HFF-Myc (cell line): ENCODE results near the gene SLC48A1.

Source experiments
- DNase-seq: peaks from one replicate; pipeline ENCODE4 v3.0.0-alpha.2; 2011; ENCODE audit warnings: low read depth; ENCODE audit errors: extremely low read depth
- H3K4me3 ChIP-seq: replicated peaks from 2 replicates; pipeline ENCODE4 v1.5.1; 2011; ENCODE audit warnings: low read depth, mild to moderate bottlenecking, control low read depth, low read length
- TF ChIP-seq, protein P1 (sequence below): IDR thresholded peaks from 2 replicates; pipeline ENCODE4 v1.5.1; 2012; ENCODE audit warnings: mild to moderate bottlenecking, low read depth, low read length, control low read depth; ENCODE audit errors: missing control alignments

SLC48A1 gene

GRCh38 chr12:47779943-47780504, 7.0 kb downstream of the SLC48A1 start:
- DNase-seq: no peak
- H3K4me3 ChIP-seq: no peak overlapping the region

DNA sequence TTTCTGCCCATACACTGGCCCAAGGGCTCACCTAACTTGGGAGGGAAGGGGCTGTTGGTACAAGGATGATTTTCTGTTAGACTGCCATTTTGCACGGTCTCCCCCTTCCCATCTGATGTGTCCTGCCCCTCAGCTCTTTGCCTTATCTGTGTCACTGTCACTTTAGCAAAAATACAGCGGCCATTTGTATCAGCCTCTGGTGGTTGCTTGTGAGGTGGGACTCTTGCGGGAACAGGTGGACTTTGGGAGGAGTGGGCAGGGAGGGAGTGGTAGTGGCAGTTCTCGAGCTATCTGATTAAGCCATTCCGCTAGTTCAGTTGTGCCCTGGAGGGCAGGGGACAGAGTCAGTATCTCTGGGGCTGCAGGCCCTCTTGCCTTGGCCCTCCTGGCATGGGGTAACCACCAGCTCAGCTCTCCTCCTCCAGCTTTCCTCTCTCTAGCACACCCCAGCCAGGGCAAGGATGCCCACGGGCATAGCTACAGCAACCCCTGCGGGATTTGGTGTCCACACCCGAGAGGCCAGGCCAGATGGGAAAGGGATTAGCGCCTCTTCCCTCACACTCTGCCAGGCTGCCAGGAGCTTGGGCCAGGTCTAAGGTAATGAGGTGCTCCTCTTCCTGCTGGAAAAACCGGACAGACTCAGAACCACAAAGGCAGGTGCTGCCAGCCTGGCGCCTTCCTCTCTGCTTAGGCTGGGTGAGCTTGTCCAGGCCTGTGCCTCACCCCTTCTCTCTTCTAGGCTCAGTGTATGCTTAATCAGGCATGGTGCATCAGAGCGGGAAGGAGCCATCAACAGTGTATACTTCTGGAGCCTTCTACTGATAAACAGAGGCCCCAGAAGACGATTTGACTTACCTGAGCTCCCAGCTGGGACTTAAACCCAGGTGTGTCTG, 8.7 kb downstream of the SLC48A1 start:
- DNase-seq: no peak
- no peak overlapping the region for H3K4me3 ChIP-seq
- TF ChIP-seq, protein P1, sequence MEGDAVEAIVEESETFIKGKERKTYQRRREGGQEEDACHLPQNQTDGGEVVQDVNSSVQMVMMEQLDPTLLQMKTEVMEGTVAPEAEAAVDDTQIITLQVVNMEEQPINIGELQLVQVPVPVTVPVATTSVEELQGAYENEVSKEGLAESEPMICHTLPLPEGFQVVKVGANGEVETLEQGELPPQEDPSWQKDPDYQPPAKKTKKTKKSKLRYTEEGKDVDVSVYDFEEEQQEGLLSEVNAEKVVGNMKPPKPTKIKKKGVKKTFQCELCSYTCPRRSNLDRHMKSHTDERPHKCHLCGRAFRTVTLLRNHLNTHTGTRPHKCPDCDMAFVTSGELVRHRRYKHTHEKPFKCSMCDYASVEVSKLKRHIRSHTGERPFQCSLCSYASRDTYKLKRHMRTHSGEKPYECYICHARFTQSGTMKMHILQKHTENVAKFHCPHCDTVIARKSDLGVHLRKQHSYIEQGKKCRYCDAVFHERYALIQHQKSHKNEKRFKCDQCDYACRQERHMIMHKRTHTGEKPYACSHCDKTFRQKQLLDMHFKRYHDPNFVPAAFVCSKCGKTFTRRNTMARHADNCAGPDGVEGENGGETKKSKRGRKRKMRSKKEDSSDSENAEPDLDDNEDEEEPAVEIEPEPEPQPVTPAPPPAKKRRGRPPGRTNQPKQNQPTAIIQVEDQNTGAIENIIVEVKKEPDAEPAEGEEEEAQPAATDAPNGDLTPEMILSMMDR: no peak

More at GRCh38 chr12:47779943-47780504, 7.0 kb downstream of the SLC48A1 start:
- TF ChIP-seq, protein P1: no peak

DNA sequence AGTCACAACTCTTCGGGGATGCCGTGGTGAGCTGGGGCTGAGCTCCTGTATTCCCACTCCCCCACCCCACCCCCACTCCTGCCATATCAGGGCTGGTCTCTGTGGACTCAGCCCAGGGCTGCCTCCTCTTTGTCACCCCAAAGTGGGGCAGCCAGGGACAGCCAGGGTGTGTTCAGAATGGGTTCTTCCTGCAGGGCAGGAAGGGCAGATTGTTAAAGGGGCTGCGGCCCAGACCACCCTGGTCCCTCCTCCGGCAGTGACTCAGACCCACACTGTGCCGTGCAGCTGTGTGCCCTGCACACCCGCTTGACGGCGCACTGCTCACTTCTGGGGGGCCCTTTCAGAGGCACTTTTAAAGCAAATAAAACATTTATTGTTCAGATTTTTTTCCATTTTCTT, 9.3 kb downstream of the SLC48A1 start:
- H3K4me3 ChIP-seq: no peak overlapping the region
- DNase-seq: no peak
- TF ChIP-seq, protein P1: no peak

DNA sequence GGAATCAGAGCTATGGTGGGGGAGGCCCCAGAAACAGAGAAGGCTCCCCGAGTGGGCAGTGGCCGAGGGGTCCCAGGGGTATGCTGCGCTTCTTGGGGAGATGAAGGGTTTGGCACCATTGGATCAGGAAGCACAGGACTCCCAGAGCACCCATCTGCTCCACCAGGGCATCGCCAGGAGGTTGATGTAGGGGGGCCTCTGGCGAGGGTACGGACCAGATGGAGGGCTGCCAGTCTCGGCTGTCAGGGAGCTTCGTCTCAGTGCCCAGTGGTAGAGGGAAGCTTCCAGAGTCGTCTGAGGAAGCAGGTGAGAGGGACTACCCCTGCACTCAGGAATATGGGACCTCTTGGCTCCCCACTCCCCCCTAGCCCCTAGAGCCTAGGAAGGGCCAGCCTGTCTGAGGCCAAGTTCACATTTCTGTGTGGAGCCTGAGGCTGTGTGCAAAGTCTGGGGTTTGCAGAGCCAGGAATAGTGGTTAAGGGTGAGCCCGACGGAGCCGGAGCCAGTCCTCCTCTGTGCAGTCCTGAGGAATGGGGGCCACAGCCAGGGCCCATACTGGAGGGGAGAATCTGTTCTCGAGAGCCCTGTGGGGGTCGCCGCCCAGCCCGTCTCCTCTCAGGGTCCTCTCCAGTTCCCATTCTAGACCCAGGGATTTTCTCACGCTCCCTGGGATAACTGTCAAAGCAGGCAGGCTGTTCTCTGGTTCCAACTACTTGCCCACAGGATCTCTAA, 10.2 kb downstream of the SLC48A1 start:
- no peak for DNase-seq
- no peak overlapping the region for H3K4me3 ChIP-seq
- TF ChIP-seq, protein P1: no peak

DNA sequence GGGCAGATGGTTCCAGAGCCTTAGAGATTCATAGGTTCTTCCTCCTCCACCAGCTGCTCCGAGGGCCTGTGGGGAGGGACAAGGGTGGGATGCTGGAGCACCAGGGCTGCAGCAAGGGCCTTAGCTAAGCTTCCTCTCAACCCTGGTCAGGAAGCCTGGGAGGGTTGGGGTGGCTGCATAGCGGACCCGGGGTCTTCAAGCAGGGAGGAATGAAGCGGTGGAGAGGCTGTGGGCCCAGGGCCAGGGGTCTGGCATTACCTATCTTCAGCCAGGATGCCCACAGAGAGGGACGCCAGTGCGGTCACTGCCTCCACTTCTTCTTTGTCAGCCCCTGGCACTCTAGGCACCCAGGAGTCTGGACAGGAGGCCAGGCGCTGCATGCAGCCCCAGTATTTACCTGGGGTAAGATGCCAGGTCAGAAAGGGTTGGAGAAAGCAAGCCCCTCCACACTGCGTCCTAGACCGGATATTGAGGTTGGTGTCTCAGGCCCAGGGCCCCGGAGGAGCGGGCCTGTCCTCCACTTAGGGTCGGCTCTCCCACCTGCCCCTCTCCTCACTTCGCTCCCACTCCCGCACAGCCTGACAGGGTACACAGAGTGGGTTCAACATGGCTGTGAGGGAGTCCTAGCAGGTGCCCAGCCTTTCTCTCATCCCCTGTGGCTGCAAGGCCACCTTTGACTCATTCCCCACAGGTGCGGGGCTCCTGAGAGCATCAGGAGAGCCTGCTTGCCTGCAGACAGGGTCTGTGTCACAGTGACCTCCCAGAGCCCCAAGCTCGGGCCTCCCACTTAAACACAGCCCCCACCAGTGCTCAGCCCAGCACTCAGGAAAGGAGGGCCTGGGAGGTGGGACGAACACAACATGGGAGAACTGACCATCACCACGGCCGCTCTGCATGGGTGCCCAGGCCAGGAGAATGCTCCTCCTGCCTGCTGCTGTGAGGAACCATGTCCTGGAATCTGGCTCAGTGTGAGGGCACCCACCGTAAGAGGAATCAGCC, 11.1 kb downstream of the SLC48A1 start:
- TF ChIP-seq, protein P1: no peak
- no peak overlapping the region for H3K4me3 ChIP-seq
- DNase-seq: no peak
